Measurements from ENCODE around the gene SPINK4. TPM values are rescaled to one million over a fixed set of nuclear protein-coding genes. Genes with fewer than 3 reads are reported as not detected.

SPINK4 gene
- polyA plus RNA-seq, 3 donors: not detected

- no peak overlapping the region for H3K4me3 Mint-ChIP-seq
- no peak for TF ChIP-seq CTCF (IDR thresholded peaks at IDR 0.05)
- Histone ChIP-seq H3K9me3 (replicated peaks in 1 of 2; ENCODE audit: control insufficient read depth in 1 of 2, insufficient read depth in 1 of 2, low read length in 2 of 2) (no peaks in the 10 kb centered on the region), H3K4me3 (replicated peaks in 1 of 3; ENCODE audit: low read depth in 2 of 3, low read length in 3 of 3) (peak overlapping the region in 1 of 3 experiments; percentile 84), H4K20me1 (ENCODE audit: insufficient read depth, low read length) (no peaks in the 10 kb centered on the region), H3K27me3 (ENCODE audit: control insufficient read depth in 2 of 2, insufficient read depth in 2 of 2, low read length in 2 of 2) (no peaks in the 10 kb centered on the region), H3K27ac (ENCODE audit: low read depth in 1 of 2, low read length in 2 of 2) (peak overlapping the region; percentile 99 to 100), H3K4me1 (ENCODE audit: control insufficient read depth in 1 of 2, insufficient read depth in 2 of 2, low read length in 2 of 2) (peaks cover 25 to 41% of the 10 kb centered on the region in 2 donors), H2AFZ (ENCODE audit: insufficient read depth, low read depth, low read length, poor library complexity, severe bottlenecking) (peak overlapping the region; percentile 71), H3K9ac (ENCODE audit: insufficient read depth, low read length, poor library complexity, severe bottlenecking) (peak overlapping the region; percentile 96), H3K4me2 (replicated peaks; ENCODE audit: extremely low read depth, low read length, poor library complexity, severe bottlenecking) (peak overlapping the region; percentile 76), H3K79me2 (ENCODE audit: insufficient read depth, low read length) (peaks cover 36% of the 10 kb centered on the region), H3K36me3 (replicated peaks in 1 of 2; ENCODE audit: control insufficient read depth in 1 of 2, insufficient read depth in 2 of 2, low read length in 2 of 2) (peaks cover 3 to 25% of the 10 kb centered on the region in 2 donors)
- H3K4me1 Mint-ChIP-seq: peaks cover 41% of the 10 kb centered on the region
- H3K27me3 Mint-ChIP-seq (ENCODE audit: low read depth in 3 of 3): no peaks in the 10 kb centered on the region
- WGBS (ENCODE audit: insufficient coverage): 43% methylated on average over 10 of the region's 14 CpGs
- DNase-seq: peak in 1 of 3 donors; percentile 8
- peak overlapping the region; percentile 99 to 100 (median 100) for H3K27ac Mint-ChIP-seq
- intact Hi-C loops (cut with micrococcal nuclease): no loop called here
- H3K36me3 Mint-ChIP-seq: peaks cover 17 to 20% of the 10 kb centered on the region in 2 donors
- no peaks in the 10 kb centered on the region for H3K9me3 Mint-ChIP-seq
Measured at GRCh38 chr9:33288828-33289483, 49.0 kb downstream of the SPINK4 start.

- intact Hi-C loops (cut with micrococcal nuclease): no loop called here
- peaks cover 7 to 25% of the 10 kb centered on the region in 2 donors for H3K36me3 ChIP-seq (replicated peaks in 1 of 2; ENCODE audit: control insufficient read depth in 1 of 2, insufficient read depth in 2 of 2, low read length in 2 of 2)
- peak overlapping the region; percentile 71 for H2AFZ ChIP-seq (ENCODE audit: insufficient read depth, low read depth, low read length, poor library complexity, severe bottlenecking)
- Mint-ChIP-seq H3K4me1 (peaks cover 42% of the 10 kb centered on the region), H3K36me3 (peaks cover 20 to 22% of the 10 kb centered on the region in 2 donors), H3K27ac (peak overlapping the region; percentile 99 to 100 (median 100)), H3K27me3 (ENCODE audit: low read depth in 3 of 3) (no peaks in the 10 kb centered on the region), H3K9me3 (no peaks in the 10 kb centered on the region), H3K4me3 (peak overlapping the region; percentile 90 to 97)
- no peaks in the 10 kb centered on the region for H3K9me3 ChIP-seq (replicated peaks in 1 of 2; ENCODE audit: control insufficient read depth in 1 of 2, insufficient read depth in 1 of 2, low read length in 2 of 2)
- H3K9ac ChIP-seq (ENCODE audit: insufficient read depth, low read length, poor library complexity, severe bottlenecking): peak overlapping the region; percentile 96
- peak overlapping the region; percentile 47 to 84 (median 76) for H3K4me3 ChIP-seq (replicated peaks in 1 of 3; ENCODE audit: low read depth in 2 of 3, low read length in 3 of 3)
- H3K4me1 ChIP-seq (ENCODE audit: control insufficient read depth in 1 of 2, insufficient read depth in 2 of 2, low read length in 2 of 2): peaks cover 25 to 41% of the 10 kb centered on the region in 2 donors
- WGBS (ENCODE audit: insufficient coverage): 0% methylated on average over 4 of the region's 12 CpGs
- H3K27ac ChIP-seq (ENCODE audit: low read depth in 1 of 2, low read length in 2 of 2): peak overlapping the region; percentile 99 to 100
- DNase-seq: peak in 1 of 3 donors; percentile 12
- H4K20me1 ChIP-seq (ENCODE audit: insufficient read depth, low read length): no peaks in the 10 kb centered on the region
- H3K27me3 ChIP-seq (ENCODE audit: control insufficient read depth in 2 of 2, insufficient read depth in 2 of 2, low read length in 2 of 2): no peaks in the 10 kb centered on the region
- peaks cover 42% of the 10 kb centered on the region for H3K79me2 ChIP-seq (ENCODE audit: insufficient read depth, low read length)
- H3K4me2 ChIP-seq (replicated peaks; ENCODE audit: extremely low read depth, low read length, poor library complexity, severe bottlenecking): peak overlapping the region; percentile 76
- no peak for TF ChIP-seq CTCF (IDR thresholded peaks at IDR 0.05)
Measured at GRCh38 chr9:33289496-33289895, 49.5 kb downstream of the SPINK4 start.
